Heart left ventricle (tissue), 13 donors: ENCODE measurements around the gene SMIM10L2A.

Experiments
- POLR2A ChIP-seq, 2 donors: fragments of 450-650 bp; IDR thresholded peaks; one replicate each; pipeline ENCODE4 v1.6.1; 2017; ENCODE audit warnings: antibody characterized with exemption in 2 of 2, mild to moderate bottlenecking in 2 of 2, moderate library complexity in 2 of 2
- TF ChIP-seq, protein P1 (sequence below), 12 donors: fragments of 200-600 bp; sonication (generic) in 4 of 12; IDR thresholded peaks; one replicate each; pipeline versions ENCODE4 v1.5.0 to v1.8.0; 2018 to 2022; ENCODE audit warnings: antibody characterized with exemption in 12 of 12, mild to moderate bottlenecking in 5 of 12
- donor health status: ischemic (EF 13 %, LVEDD 7.1; RV severe dilation, severe dysfunction).
- donor health status: DM: no; HTN: yes; CAD: no.
- donor health status: DM: no; HTN: no; CAD: no.
- donor health status: ischemic (EF 25% LVEDD 6.9; RV normal size, moderate dysfunction).
- donor health status: ischemic (EF 25% LVEDD 5.7; RV mildly dilated, moderate dysfunction).
- donor health status: ischemic (EF 35%, LVEDD 5.7; RV mildly dilated, moderate dysfunction).
- donor health status: nonischemic (EF 11% LVEDD 7.7; RV severe dilation, severe dysfunction).
- donor health status: DM: yes; HTN: yes; CAD: no.
- donor health status: PGD.
- donor health status: ischemic (EF 29% LVEDD 5.4; RV normal size, mild dysfunction).
- donor health status: nonischemic (EF 23%, LVEDD 6.1; RV moderate dilation, normal function).

DNA sequence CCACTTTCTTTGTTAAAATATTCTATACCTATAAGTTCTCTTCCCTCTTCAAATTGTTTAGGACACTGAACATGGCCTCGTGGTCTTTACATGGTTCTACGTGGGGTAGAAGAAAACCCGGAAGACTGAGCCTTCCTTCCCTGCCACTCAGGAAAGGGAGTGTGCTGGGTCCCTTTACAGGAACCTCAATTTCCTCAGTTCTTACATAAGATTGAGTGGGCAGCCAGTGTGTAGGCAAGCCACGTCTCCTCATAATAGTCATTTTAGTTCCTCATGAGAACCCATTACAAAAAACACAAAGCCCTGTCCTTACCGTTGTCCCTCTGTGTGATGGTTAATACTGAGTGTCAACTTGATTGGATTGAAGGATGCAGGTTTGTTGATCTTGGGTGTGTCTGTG lies 28.7 kb upstream of the SMIM10L2A start:
- TF ChIP-seq, protein P1, sequence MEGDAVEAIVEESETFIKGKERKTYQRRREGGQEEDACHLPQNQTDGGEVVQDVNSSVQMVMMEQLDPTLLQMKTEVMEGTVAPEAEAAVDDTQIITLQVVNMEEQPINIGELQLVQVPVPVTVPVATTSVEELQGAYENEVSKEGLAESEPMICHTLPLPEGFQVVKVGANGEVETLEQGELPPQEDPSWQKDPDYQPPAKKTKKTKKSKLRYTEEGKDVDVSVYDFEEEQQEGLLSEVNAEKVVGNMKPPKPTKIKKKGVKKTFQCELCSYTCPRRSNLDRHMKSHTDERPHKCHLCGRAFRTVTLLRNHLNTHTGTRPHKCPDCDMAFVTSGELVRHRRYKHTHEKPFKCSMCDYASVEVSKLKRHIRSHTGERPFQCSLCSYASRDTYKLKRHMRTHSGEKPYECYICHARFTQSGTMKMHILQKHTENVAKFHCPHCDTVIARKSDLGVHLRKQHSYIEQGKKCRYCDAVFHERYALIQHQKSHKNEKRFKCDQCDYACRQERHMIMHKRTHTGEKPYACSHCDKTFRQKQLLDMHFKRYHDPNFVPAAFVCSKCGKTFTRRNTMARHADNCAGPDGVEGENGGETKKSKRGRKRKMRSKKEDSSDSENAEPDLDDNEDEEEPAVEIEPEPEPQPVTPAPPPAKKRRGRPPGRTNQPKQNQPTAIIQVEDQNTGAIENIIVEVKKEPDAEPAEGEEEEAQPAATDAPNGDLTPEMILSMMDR (IDR thresholded peaks at IDR 0.05), result no peak
- no peak for TF ChIP-seq POLR2A (IDR thresholded peaks at IDR 0.05)
